SU-DHL-6 (cell line): Measurements from ENCODE around the gene MYL12A.

Source experiments
- EZH2phosphoT487 ChIP-seq: fragments of 200-600 bp; sonication (generic), shearing (Covaris generic); conservative IDR thresholded peaks from 2 replicates; pipeline ENCODE4 v1.6.1; 2018; ENCODE audit warnings: mild to moderate bottlenecking, antibody characterized with exemption, low read length, moderate library complexity, mixed read lengths
- TF ChIP-seq, protein P1 (sequence below): fragments of 200-600 bp; sonication (generic); IDR thresholded peaks from one replicate; pipeline ENCODE4 v1.5.1; 2017; ENCODE audit warnings: antibody characterized with exemption, mild to moderate bottlenecking, low read length, moderate library complexity; ENCODE audit not compliant: insufficient read depth, poor library complexity, severe bottlenecking

DNA sequence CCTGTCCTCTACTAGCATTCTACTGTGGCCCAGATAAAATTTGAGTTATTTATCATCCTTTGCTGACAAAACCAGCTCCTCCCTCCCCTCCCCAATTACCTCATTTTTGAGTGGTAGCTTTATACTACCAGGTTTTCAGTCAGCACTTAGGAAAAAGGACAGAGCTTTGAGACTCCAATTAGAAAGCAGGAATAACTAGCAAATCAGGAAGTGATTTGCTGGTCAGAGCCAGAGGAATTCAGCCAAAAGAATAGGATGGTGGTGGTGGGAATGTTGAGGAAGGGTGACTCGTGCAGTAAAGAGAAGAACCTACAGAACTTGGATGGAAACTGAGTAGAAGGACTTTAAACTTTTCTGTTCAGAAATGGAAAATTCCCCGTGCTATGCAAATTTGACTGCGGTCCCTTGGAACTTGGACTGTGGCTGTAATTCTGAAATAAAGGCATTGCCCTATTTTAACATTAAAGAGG lies 18.0 kb downstream of the MYL12A start:
- TF ChIP-seq, protein P1, sequence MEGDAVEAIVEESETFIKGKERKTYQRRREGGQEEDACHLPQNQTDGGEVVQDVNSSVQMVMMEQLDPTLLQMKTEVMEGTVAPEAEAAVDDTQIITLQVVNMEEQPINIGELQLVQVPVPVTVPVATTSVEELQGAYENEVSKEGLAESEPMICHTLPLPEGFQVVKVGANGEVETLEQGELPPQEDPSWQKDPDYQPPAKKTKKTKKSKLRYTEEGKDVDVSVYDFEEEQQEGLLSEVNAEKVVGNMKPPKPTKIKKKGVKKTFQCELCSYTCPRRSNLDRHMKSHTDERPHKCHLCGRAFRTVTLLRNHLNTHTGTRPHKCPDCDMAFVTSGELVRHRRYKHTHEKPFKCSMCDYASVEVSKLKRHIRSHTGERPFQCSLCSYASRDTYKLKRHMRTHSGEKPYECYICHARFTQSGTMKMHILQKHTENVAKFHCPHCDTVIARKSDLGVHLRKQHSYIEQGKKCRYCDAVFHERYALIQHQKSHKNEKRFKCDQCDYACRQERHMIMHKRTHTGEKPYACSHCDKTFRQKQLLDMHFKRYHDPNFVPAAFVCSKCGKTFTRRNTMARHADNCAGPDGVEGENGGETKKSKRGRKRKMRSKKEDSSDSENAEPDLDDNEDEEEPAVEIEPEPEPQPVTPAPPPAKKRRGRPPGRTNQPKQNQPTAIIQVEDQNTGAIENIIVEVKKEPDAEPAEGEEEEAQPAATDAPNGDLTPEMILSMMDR = no peak
- TF ChIP-seq EZH2phosphoT487 = no peak
